HG02798 (cell line): ENCODE data around the gene IRGM.

ENCODE experiments used
- ATAC-seq: cut with Tn5 transposase; IDR thresholded peaks from one replicate; pipeline ENCODE4 v1.9.1; 2021; ENCODE audit warnings: mild to moderate bottlenecking; ENCODE audit not compliant: unreplicated experiment, poor library complexity

IRGM gene

GRCh38 chr5:150895431-150896428 lies 49.4 kb downstream of the IRGM start:
- no peak for ATAC-seq
